Spinal cord (tissue), 10 donors: Measurements from ENCODE around the gene GPN1. TPM values are rescaled to one million over a fixed set of nuclear protein-coding genes. Genes with fewer than 3 reads are reported as not detected.

Source experiments
- DNase-seq, 6 donors: peaks; one replicate each; pipeline versions ENCODE4 v3.0.0 to v3.0.0-alpha.2; 2013 to 2015; ENCODE audit warnings: low spot score in 6 of 6, low read depth in 4 of 6
- H3K27ac ChIP-seq: one replicate; pipeline ENCODE4 v1.5.1; 2013; ENCODE audit warnings: low read depth, low read length, control low read depth
- H3K27me3 ChIP-seq: one replicate; pipeline ENCODE4 v1.6.1; 2013; ENCODE audit warnings: low read length; ENCODE audit not compliant: control insufficient read depth, insufficient read depth
- H3K36me3 ChIP-seq: one replicate; pipeline ENCODE4 v1.6.1; 2013; ENCODE audit warnings: low read length; ENCODE audit not compliant: control insufficient read depth, insufficient read depth
- H3K4me1 ChIP-seq: one replicate; pipeline ENCODE4 v1.6.1; 2013; ENCODE audit warnings: low read length; ENCODE audit not compliant: control insufficient read depth, insufficient read depth
- H3K4me3 ChIP-seq: one replicate; pipeline ENCODE4 v1.5.1; 2013; ENCODE audit warnings: low read depth, low read length, control low read depth
- H3K9me3 ChIP-seq: one replicate; pipeline ENCODE4 v1.6.1; 2013; ENCODE audit warnings: low read length; ENCODE audit not compliant: control insufficient read depth, insufficient read depth
- WGBS: methylation state at CpG from one replicate; pipeline ENCODE4 v1.1.5; 2013; ENCODE audit warnings: missing lambda C conversion rate; ENCODE audit not compliant: insufficient coverage; 5-methylcytosine and 5-hydroxymethylcytosine counted together
- polyA plus RNA-seq, 2 donors: library from polyadenylated mRNA; unstranded; fragments of 120-200 nt; gene quantifications; one replicate each; pipeline ENCODE4 v1.2.1, GENCODE V29; 2013; ENCODE audit not compliant: insufficient read length in 2 of 2
- total RNA-seq, 2 donors: library from RNA; depleted of rRNA in 1 of 2; stranded (reverse); fragments of 120-200 nt in 1 of 2; fragments of >200 nt in 1 of 2; gene quantifications; one replicate each; pipeline versions ENCODE4 v1.2.3 to v1.2.4, GENCODE V29; 2013 to 2014
- donor health status: healthy.

GPN1 gene
- total and polyA plus RNA-seq, 4 donors = 33.2 to 45.4 (median 39.0) TPM

DNA sequence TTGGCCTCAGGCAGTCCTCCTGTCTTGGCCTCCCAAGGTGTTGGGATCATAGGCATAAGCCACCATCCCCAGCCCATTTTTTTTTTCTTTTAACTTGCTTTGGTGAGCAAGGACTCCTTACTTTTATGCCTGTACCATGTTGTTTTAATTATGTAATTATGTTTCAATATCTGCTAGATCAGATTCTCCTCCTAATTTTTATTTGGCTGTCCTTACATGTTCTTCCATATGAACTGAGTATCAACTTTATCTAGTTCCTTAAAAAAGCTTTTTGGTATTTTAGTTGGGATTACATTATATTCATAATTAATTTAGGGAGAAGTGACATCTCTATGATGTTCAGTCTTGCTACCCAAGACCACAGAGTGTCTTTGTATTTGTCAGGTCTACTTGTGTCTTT is 16.3 kb downstream of the GPN1 start:
- H3K27ac ChIP-seq = no peak overlapping the region
- no peak overlapping the region for H3K4me3 ChIP-seq
- no peak for DNase-seq
- no peaks in the 10 kb centered on the region for H3K27me3 ChIP-seq
- no peaks in the 10 kb centered on the region for H3K9me3 ChIP-seq
- H3K36me3 ChIP-seq = peaks cover 46% of the 10 kb centered on the region
- no peaks in the 10 kb centered on the region for H3K4me1 ChIP-seq

DNA sequence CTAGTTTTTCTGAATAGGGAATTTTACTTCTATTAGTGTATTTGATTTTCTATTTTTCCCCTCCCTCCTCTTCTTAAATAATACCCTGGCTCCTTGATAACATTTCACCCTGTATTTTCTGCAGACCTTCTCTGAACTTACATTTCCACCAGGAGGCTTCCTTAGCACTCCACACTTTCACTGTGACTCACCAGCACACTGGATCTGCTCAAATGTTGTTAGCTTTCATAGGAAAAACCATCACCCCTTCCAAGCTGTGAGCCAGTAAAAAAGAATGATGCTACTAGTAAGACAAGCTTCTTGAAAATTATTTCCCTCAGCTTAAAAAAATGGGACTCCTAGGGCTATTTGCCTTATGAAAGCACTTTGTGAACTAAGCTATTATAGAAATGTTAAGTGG is 18.4 kb downstream of the GPN1 start:
- no peak for DNase-seq
- no peaks in the 10 kb centered on the region for H3K9me3 ChIP-seq
- H3K36me3 ChIP-seq = peaks cover 45% of the 10 kb centered on the region
- H3K27me3 ChIP-seq = no peaks in the 10 kb centered on the region
- H3K4me1 ChIP-seq = no peaks in the 10 kb centered on the region
- H3K4me3 ChIP-seq = no peak overlapping the region
- no peak overlapping the region for H3K27ac ChIP-seq

DNA sequence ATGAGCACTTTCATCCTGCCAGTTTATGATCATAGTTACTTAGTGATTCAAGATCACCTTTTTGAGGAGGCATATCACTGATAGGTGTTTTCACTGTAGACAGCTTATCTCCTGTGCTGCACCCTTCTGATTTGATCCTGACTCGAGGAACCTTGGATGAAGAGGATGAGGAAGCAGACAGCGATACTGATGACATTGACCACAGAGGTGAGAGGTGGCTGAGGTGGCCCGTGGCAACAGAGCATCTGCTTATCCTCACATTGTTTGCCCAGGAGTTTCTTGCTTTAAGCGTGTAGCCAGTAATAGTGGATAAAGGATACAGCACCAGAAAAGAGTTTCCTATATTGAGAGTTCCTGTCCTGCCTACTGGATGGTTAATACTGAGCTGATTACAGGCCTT is 18.9 kb downstream of the GPN1 start:
- WGBS = 100% methylated on average over 4 of the region's 4 CpGs
- peaks cover 41% of the 10 kb centered on the region for H3K36me3 ChIP-seq

DNA sequence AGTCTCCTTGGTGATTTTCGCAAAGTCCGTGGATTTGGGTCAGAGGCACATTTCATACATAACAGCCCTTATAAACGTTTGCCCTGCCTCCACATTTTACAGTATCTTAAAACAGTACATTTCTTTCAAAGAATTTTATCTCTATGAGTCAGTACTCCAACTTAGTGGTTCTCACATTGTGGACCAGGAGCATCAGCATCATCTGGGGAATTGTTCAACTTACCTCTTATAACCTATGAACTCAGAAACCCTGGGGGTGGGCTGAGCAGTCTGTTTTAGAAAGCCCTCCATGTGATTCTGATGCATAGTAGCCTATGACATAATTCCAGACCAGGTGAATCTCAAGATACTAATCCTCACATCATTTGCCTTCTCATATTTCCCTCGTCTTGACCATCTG is 22.2 kb downstream of the GPN1 start:
- no peaks in the 10 kb centered on the region for H3K9me3 ChIP-seq
- no peak for DNase-seq
- WGBS = 86% methylated on average over 3 of the region's 4 CpGs

More for the DNA sequence above, 18.9 kb downstream of the GPN1 start:
- DNase-seq = no peak
- no peaks in the 10 kb centered on the region for H3K27me3 ChIP-seq
- no peaks in the 10 kb centered on the region for H3K4me1 ChIP-seq
- H3K27ac ChIP-seq = no peak overlapping the region
- H3K4me3 ChIP-seq = no peak overlapping the region
- H3K9me3 ChIP-seq = no peaks in the 10 kb centered on the region

DNA sequence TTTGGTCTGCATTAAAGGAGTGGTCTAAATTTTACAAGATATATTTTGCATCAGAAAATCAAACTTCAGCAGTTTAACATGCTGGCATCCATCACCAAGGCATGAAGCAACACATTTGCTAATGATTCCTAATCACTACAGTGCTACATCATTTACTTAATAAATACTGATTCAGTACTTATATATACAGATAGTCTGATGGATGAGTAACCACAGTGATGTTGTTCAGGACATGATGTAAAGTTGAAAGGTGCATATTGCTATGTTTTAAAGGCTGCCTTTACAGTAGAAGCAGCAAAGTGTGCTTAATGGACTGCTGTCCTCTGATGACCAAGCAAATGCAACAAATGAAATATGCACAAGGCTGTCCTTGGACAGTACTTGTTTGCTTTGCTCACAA is 23.5 kb downstream of the GPN1 start:
- no peaks in the 10 kb centered on the region for H3K27me3 ChIP-seq
- H3K9me3 ChIP-seq = no peaks in the 10 kb centered on the region
- DNase-seq = no peak
- no peak overlapping the region for H3K4me3 ChIP-seq
- peaks cover 49% of the 10 kb centered on the region for H3K36me3 ChIP-seq
- no peak overlapping the region for H3K27ac ChIP-seq
- H3K4me1 ChIP-seq = no peaks in the 10 kb centered on the region

More for the DNA sequence above, 22.2 kb downstream of the GPN1 start:
- H3K27ac ChIP-seq = no peak overlapping the region
- no peak overlapping the region for H3K4me3 ChIP-seq
- H3K36me3 ChIP-seq = peaks cover 43% of the 10 kb centered on the region
- H3K27me3 ChIP-seq = no peaks in the 10 kb centered on the region
- no peaks in the 10 kb centered on the region for H3K4me1 ChIP-seq

DNA sequence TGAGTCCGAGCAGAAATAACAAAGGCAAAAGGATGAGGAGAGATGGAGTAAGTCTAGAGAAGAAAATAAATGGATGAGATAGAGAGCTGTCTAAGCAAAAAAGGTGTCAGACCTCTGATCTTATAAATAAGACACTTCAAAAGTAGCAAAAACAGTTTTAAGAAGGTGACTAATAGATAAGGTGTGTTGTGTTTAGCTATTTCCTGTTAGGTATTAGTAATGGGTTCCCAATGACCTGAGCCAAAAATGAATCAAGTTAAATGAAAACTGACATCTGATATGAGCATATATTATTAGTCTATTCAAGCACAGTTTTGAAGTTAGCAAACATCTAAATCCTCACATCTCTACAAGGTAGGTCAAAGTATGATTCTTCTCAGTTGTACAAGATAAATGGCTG is 23.9 kb downstream of the GPN1 start:
- H3K4me3 ChIP-seq = no peak overlapping the region
- peaks cover 51% of the 10 kb centered on the region for H3K36me3 ChIP-seq

DNA sequence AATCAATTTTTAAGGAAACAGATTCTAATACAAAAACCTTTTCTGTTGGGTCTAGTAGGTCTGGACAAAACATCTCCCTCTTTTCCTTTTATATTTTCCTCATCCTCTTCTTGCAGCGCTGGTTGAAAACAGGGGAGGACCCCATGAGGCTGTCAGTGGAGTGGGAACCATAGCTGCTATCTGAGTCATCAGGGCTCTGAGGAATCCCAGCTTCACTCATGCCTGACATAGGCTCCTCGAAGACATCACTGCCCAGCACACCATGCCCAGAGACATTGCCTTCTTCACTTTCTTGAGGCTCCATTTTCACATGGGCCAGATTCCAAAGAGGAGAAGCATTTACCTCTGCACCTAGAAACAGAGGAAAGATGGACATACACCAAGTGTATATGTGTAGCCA is 24.5 kb downstream of the GPN1 start:
- no peaks in the 10 kb centered on the region for H3K27me3 ChIP-seq
- H3K27ac ChIP-seq = no peak overlapping the region
- peaks cover 45% of the 10 kb centered on the region for H3K36me3 ChIP-seq
- no peaks in the 10 kb centered on the region for H3K9me3 ChIP-seq
- WGBS = 100% methylated on average over 1 of the region's 2 CpGs
- DNase-seq = no peak
- no peak overlapping the region for H3K4me3 ChIP-seq
- H3K4me1 ChIP-seq = no peaks in the 10 kb centered on the region

More for the DNA sequence above, 23.9 kb downstream of the GPN1 start:
- H3K4me1 ChIP-seq = no peaks in the 10 kb centered on the region
- DNase-seq = no peak
- H3K27me3 ChIP-seq = no peaks in the 10 kb centered on the region
- no peak overlapping the region for H3K27ac ChIP-seq
- no peaks in the 10 kb centered on the region for H3K9me3 ChIP-seq
- WGBS = 100% methylated on average over 1 of the region's 1 CpG

DNA sequence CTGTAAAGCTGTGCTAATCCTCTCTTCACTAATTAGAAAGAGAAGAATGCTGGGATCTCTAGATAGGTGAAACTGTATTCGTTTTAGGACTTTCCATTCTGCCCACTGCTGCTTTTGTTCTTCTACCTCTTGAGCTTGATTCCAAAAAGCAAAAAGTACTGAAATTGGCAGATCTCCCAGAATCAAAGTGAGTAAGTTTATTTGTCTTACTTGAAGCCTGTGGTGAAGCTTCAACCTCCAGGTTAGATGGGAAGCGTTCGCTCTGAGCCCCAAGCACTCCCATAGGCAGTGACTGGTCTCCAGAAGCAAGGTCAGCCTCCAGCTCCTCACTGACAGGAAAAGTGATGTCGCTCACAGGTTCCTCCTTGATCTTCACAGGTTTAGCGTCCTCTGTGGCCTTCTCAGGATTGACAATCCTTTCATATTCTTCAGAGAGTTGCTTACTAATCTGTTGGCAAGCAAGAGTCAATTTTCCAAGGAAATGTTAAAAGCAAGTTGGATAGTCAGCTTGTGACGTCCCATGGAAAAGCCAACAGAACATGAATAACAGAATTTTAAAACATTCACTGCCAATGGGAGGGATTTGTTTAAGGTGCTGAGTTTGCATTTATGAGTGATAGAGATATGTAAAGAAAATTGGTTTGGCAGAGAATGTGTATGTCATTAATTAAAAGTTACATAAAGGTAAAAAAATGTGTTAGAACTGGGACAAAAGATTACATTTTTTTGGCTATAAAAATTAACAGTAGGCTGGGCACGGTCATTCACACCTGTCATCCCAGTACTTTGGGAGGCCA is 26.5 kb downstream of the GPN1 start:
- 76% methylated on average over 4 of the region's 7 CpGs for WGBS
- Histone ChIP-seq H3K36me3 (peaks cover 39% of the 10 kb centered on the region), H3K4me1 (no peaks in the 10 kb centered on the region), H3K27ac (no peak overlapping the region), H3K4me3 (no peak overlapping the region), H3K9me3 (no peaks in the 10 kb centered on the region), H3K27me3 (no peaks in the 10 kb centered on the region)
- DNase-seq = peak in 1 of 6 donors; percentile 15

DNA sequence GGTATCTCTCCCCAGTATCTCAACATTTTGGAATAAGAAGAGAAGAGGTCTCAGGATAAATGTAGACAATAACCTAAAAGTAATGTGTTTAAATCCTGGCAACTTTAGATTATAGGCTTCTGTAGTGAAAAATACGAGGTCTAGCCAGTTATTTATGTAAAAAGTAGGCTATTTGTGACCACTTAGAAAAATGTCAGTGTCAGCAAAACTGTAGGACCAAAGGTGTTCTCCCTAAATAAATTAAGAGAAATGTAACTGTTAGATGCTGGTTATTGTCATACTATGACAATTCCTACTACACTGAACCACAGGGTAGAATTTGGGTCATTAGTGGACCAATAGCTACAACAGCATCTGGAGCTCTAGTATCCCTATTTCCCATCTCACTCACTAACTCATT is 32.5 kb downstream of the GPN1 start:
- Histone ChIP-seq H3K36me3 (peaks cover 23% of the 10 kb centered on the region), H3K4me3 (no peak overlapping the region), H3K27ac (no peak overlapping the region), H3K9me3 (no peaks in the 10 kb centered on the region), H3K27me3 (no peaks in the 10 kb centered on the region), H3K4me1 (peaks cover 17% of the 10 kb centered on the region)
- no peak for DNase-seq
- WGBS = no CpG with 5 or more reads among the region's 1 CpG
